SKM-1 (cell line): Measurements from ENCODE around the gene SLC6A4.

ENCODE experiments used
- DNase-seq: peaks from one replicate; lab custom pipeline; 2025; ENCODE audit not compliant: unreplicated experiment; lab: John Stamatoyannopoulos, UW

Gene SLC6A4

GRCh38 chr17:30235386-30236296, at the start of gene SLC6A4:
Gene SLC6A4, minus strand, starts transcription at chr17:30235697. Its CDS starts 13,739 bp downstream, at chr17:30221958.
- no peak for DNase-seq

DNA sequence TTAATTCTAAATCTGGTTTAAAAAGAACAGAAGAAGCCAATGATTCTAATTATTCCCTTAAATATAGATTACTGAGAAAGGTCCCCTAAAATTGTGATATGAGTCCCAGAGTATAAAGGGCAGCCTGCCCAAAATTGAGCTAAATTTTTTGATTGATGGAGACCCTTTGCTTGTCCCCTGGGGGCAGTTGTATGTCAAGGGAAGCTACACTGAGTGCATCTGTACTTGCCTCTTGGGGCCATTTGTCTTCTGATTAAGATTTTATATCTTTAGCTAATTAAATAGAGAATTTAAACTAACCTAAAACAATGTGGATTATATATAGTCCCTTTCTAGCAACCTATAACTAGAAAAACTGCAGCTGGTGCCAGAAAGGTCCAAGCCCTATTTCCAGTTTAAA, 43.7 kb upstream of the SLC6A4 start:
- no peak for DNase-seq

DNA sequence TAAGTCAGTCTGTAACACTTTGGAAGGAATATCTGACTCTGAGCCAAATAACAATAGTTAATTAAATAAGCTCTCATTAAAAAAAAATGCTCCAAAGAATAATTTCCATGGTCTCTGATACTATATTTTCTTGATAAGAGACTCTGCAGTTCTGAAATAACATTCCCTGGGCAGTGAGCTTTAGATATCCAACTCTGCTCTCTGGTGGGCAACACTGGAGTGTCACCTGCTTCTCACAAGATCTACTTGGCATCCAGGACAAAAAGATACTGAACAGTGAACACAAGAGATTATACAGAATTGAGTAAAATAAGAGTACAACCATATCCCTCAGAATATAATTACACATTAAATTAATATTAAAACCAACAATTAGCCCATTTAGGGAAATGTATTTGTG, 42.5 kb upstream of the SLC6A4 start:
- DNase-seq, result no peak

DNA sequence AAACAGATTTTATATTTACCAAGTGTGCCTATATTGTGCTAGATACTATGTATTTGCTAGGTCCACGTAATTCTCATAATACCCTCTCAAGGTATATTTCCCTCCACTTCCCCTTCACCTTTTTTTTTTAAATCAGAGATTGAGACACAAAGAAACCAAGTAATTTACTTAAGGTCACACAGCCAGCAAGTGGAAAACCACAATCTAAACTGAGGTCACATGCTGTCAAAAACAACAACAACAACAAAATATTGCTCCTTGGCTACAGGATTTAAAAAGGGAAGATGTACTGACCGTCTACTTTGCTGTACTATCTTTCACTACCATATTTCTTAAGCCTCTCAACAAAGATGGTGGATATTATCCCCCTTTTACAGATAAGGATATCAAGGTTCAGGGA, 40.4 kb upstream of the SLC6A4 start:
- DNase-seq, result no peak

- no peak for DNase-seq
Measured at GRCh38 chr17:30274887-30275286, 39.4 kb upstream of the SLC6A4 start.

DNA sequence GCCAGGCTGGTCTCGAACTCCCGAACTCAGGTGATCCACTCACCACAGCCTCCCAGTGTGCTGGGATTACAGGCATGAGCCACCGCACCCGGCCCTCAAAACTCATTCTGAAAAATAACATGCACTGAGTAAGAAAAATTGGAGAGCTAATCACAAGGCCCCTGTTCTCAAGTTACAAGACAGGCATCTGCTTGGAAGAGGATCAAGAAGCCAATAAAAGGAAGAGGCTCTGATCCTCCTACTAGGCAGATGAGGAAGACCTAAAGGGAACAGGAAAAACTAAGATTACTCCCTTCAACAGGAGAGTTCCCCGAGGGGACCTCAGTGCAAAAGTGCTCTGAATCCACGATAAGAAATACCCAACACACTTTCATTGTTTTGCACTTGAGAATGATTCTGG, 37.9 kb upstream of the SLC6A4 start:
- no peak for DNase-seq

DNA sequence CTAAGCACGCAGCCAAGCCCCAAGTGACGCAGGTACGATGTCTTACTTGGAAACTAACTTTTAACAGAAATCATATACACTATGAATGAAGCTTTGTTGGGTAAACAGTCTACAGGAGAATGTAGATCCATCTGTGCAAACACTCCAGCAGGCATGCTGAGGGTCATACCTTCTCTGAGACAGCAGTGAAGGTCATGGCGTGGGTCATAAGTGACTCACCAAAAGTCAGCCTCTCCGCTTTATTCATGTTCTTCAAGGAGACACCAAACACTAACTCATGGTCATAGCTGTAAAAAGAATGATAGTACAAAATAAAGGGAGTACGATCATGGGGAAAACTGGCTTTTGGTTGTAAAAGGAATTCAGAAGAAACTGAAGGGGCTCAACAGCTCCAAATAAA, 35.6 kb upstream of the SLC6A4 start:
- no peak for DNase-seq

- DNase-seq, result no peak
Measured at GRCh38 chr17:30267625-30268024, 32.1 kb upstream of the SLC6A4 start.

GRCh38 chr17:30263552-30264333, 28.2 kb upstream of the SLC6A4 start:
- DNase-seq, result no peak

DNA sequence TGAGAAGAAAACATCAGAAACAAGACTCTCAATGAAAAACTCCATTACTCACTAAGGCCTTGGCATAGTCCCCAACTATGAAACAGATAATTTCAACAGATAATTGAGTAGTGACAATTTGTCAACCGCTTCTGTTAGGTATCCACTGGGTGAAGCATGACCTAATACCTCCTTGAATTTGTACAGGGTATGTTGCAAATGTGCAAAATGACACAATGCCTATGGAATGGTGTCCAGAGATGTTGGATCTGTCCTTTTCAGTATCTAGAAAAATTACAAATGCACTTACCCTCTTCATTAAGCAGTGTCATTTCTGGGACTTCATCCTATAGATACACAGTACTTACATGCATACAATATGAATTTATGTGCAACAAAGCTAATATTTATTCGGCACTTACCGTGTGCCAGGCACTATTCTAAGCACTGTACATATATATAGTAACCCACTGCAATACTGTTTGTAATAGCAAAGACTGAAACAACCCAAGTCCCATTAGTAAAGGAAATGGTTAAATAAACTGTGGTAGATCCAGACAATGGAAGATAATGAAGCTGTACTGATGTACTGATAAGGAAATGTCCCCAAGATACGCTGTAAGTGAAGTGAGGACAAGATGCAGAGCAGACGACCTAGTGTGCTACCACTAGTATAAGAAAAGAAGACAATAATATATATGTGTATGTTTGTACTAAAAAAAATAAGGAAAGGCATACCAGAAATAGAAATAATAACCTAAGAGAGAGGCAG, 21.4 kb upstream of the SLC6A4 start:
- no peak for DNase-seq

- DNase-seq, result no peak
Measured at GRCh38 chr17:30254150-30254549, 18.7 kb upstream of the SLC6A4 start.

- DNase-seq, result no peak
Measured at GRCh38 chr17:30253312-30253711, 17.8 kb upstream of the SLC6A4 start.

GRCh38 chr17:30251931-30252330, 16.4 kb upstream of the SLC6A4 start:
- DNase-seq, result no peak

DNA sequence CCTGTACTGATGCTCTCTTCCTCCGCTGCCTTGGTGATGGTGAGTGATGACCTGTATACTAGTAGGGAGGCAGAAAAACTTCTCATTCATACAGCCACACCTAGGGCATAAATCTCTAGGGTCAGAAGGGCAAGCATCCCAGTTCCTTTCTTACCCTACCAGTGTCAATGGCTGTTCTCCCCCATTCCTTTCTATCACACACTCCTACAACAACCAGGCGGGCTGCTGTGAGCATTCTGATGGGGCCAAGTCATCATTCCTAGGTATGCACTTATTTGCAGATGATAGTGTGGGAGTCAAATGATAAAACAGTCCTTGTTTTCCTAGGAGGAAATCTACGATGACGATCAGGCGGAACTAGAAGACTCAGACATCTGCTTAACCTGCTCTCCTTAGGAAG, 14.0 kb upstream of the SLC6A4 start:
- no peak for DNase-seq

DNA sequence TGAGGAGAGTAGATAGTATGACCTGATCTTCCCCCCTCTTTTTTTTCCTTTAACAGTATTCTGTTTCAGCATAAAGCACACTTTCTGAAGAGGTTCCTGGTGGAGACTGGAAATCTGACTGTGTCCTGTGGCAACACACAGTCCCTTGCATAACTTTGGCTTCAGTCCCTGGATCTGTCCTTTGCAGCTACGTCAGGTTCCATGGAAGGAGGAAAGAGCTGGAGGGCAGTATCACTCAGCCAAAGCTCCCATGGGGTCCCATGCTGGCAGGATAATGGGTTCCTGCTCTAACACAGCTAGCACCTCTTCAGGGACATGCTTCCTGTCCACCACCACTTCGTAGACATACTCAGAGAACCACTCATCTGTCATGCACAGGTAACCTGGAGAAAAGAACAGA, 13.3 kb upstream of the SLC6A4 start:
- DNase-seq, result no peak

- DNase-seq, result no peak
Measured at GRCh38 chr17:30246460-30246859, 11.0 kb upstream of the SLC6A4 start.

DNA sequence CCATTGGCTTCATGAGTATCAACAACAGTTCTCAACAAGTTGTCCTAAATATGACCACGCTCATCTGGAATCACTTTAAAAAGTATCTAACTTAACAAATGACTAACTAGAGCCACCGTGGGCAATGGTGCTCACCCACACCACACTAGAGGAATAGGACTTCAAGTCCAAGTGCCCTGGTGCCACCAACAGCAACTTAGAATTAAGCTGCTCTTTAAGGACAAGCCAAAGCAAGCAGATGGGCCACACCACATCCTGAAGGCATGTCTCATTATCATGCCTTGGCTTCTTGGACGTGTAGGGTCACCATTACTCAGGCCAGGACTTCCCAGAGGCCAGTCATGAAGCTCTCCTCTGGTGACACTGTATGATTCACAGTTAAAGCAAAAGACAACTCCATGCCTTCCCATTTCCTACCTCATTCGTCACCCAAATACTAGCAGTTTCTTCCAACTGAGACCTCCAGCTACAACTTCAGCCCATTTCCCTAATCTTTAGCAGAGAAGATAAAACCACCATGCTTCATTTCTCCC, 9.4 kb upstream of the SLC6A4 start:
- no peak for DNase-seq

DNA sequence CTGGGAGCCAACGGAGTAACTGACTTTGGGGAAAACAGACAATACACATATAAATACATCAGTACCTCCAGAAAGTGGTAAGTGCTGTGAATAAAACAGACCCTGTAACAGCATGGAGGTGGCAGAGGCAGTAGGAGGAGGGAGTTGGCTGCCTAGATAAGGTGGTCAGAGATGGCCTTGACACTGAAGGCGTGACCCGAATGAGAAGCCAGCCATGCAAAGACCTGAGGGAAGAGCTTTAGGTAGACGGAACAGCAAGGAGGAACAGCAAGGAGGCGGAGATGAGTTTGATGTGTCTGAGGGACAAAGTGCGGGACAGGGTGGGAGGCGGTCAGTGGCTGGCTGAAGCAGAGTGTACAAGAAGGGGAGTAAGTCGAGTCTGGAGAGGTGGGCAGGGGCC, 8.1 kb upstream of the SLC6A4 start:
- no peak for DNase-seq

DNA sequence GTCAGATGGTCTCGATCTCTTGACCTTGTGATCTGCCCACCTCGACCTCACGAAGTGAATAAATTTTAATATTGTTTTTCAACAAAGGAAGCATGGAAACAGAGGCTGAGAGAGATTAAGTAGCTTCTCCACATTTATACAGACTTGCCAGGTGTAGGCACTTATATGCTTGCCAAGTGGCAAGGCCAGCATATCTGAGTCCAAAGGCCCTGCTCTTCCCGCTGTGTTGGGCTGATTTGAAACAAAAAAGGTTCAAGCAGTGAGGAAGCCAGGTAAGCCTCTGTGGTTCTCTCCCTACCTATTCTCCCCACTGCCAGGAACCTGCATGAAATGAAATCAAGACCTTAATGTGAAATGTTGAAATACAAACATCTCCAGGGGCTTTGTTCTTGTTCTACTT, 7.5 kb upstream of the SLC6A4 start:
- DNase-seq, result no peak

DNA sequence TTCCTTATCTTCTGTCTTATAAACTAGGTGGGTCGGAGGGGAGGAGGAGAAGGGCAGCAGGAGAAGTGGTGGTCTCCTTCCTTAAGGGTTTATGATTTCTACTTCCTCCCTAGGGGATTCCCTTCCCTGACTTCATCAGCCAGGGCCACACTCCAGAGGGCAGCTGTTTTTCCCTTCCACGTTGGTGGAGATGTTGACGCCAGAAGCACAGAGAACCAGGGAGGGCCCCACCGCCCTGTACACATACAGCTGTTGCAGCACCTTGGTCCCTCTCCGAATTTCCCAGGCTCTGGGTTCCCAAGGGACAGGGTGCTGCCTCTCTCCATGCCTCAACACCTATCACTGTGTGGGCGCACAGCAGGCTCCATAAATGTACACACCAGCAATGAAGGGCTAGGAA, 5.6 kb upstream of the SLC6A4 start:
- no peak for DNase-seq

GRCh38 chr17:30240177-30240576, 4.7 kb upstream of the SLC6A4 start:
- DNase-seq, result no peak
